Nephron (organoid): ENCODE measurements around the gene SHISAL2B.
A peak's percentile ranks its signal among the peaks of the same experiment; 100 is the strongest.

Source experiments
- H3K27ac Mint-ChIP-seq, 3 experiments: 2 replicates each; pipeline ENCODE4 v1.8.0; 2020; ENCODE audit warnings: mixed read lengths in 3 of 3, mild to moderate bottlenecking in 2 of 3, moderate library complexity in 1 of 3
- H3K27me3 Mint-ChIP-seq: 2 replicates; pipeline ENCODE4 v1.8.0; 2021; ENCODE audit warnings: low read depth, mild to moderate bottlenecking, moderate library complexity, mixed read lengths
- H3K36me3 Mint-ChIP-seq: 2 replicates; pipeline ENCODE4 v1.8.0; 2020; ENCODE audit warnings: low read depth, mixed read lengths
- H3K4me1 Mint-ChIP-seq: 2 replicates; pipeline ENCODE4 v1.8.0; 2020; ENCODE audit warnings: mixed read lengths
- H3K4me3 Mint-ChIP-seq, 3 experiments: 2 replicates each; pipeline ENCODE4 v1.8.0; 2020; ENCODE audit warnings: mild to moderate bottlenecking in 3 of 3, mixed read lengths in 3 of 3, moderate library complexity in 2 of 3
- H3K9me3 Mint-ChIP-seq: 2 replicates; pipeline ENCODE4 v1.8.0; 2020; ENCODE audit warnings: mixed read lengths
- CTCF ChIP-seq, 3 experiments: fragments of 200-600 bp; sonication (generic); IDR thresholded peaks; one replicate each; pipeline ENCODE4 v1.5.0; 2021; ENCODE audit warnings: antibody characterized with exemption in 3 of 3; ENCODE audit not compliant: unreplicated experiment in 3 of 3

SHISAL2B gene

GRCh38 chr5:64759960-64760660, 69.8 kb downstream of the SHISAL2B start:
- H3K27me3 Mint-ChIP-seq: no peaks in the 10 kb centered on the region
- no peak overlapping the region for H3K4me3 Mint-ChIP-seq
- no peak for TF ChIP-seq CTCF (IDR thresholded peaks at IDR 0.05; ENCODE audit: unreplicated experiment in 3 of 3)
- H3K4me1 Mint-ChIP-seq: peaks cover 14% of the 10 kb centered on the region
- peak overlapping the region in 1 of 3 experiments; percentile 10 for H3K27ac Mint-ChIP-seq
- no peaks in the 10 kb centered on the region for H3K9me3 Mint-ChIP-seq
- H3K36me3 Mint-ChIP-seq: peaks cover 21% of the 10 kb centered on the region

GRCh38 chr5:64763948-64764503, 73.7 kb downstream of the SHISAL2B start:
- Mint-ChIP-seq H3K9me3 (no peaks in the 10 kb centered on the region), H3K36me3 (peaks cover 15% of the 10 kb centered on the region), H3K27ac (no peak overlapping the region), H3K4me3 (peak overlapping the region in 2 of 3 experiments; percentile 2), H3K27me3 (no peaks in the 10 kb centered on the region), H3K4me1 (peaks cover 36% of the 10 kb centered on the region)
- no peak for TF ChIP-seq CTCF (IDR thresholded peaks at IDR 0.05; ENCODE audit: unreplicated experiment in 3 of 3)

- no peak for TF ChIP-seq CTCF (IDR thresholded peaks at IDR 0.05; ENCODE audit: unreplicated experiment in 3 of 3)
- Mint-ChIP-seq H3K27me3 (no peaks in the 10 kb centered on the region), H3K9me3 (no peaks in the 10 kb centered on the region), H3K4me3 (peak overlapping the region in 2 of 3 experiments; percentile 24 to 69), H3K27ac (no peak overlapping the region), H3K4me1 (peaks cover 40% of the 10 kb centered on the region), H3K36me3 (peaks cover 15% of the 10 kb centered on the region)
These were observed 75.7 kb downstream of the SHISAL2B start for GRCh38 chr5:64765804-64766504.

- Mint-ChIP-seq H3K4me3 (peak overlapping the region; percentile 97 to 99 (median 98)), H3K27ac (peak overlapping the region; percentile 100), H3K36me3 (peaks cover 15% of the 10 kb centered on the region), H3K27me3 (no peaks in the 10 kb centered on the region), H3K9me3 (no peaks in the 10 kb centered on the region), H3K4me1 (peaks cover 40% of the 10 kb centered on the region)
- TF ChIP-seq CTCF (IDR thresholded peaks at IDR 0.05; ENCODE audit: unreplicated experiment in 3 of 3): no peak
These were observed 76.6 kb downstream of the SHISAL2B start for GRCh38 chr5:64766941-64767340.
